Measurements from ENCODE around the gene TFCP2.
"Not testable (repeated sequence)": the region's sequence is repeated elsewhere in the genome, so short reads cannot be mapped to it uniquely, and the experiment has no call there.

TFCP2 gene

DNA sequence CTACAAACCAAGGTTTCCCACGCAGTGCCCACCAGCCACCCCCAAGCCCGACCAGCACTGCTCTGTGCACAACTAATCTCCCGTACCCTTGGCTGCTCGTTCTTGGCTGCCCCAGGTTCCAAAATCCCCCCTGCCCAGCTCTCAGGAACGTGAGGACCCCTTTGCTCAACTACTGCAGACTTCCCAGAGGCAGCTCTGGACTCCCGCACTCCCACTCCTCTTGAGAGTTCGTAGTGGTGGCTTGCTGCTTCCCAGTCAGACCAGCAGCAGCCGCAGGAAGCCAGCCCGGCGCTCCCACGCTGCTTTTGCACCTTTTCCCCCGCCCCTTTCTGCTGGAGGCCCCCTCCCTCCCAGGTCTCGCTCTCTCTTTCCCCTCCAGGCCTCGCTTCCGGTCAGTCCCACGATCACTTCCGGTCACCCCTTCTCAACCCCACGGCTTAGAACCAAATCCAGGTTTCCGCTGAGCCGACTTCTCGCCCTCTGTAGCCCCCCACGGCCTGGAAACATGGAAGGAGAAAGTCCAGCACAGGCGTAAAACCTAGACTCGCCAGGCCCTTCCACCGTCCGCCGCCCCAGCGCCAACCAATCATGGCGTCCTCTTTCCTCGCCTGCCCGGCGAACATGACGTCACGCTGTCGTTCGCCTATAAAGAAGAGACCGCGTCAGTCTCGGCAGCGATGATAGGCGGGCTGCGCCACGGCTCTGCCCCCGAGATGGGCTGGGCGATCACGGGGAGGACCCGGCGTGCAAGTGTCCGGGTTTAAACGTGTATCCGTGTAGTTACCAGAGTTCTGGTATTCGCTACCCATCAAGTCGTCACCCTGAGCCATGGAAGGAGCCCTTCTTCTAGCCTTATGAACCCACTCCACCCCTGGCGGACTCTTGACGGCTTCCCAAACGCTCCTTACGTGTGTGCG is at the start of gene TFCP2:
TSS of gene TFCP2 (minus strand) at position 621 of the 917 bp plus-strand sequence. CDS start 713 bp downstream, outside the sequence.
- peak; percentile 89 for DNase-seq

DNA sequence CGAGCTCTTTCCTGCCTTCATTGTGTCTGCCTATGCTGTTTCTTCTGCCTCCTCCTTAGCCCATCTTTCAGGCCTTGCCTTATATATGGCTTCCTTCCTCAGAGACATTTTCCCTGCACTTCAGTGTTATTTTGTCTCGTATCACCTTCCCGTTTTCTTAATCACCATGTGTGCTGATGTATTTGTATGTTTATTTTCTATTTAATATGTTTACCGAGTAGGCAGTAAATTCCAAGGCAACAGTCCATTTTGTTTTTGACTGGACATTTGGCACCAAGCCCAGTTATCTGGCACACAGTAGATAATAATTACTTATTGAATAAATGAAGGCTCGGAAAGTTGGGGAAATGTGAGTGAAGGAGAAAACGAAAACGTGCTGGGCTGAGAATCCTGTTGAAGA is 49.5 kb upstream of the TFCP2 start:
- DNase-seq: no peak

DNA sequence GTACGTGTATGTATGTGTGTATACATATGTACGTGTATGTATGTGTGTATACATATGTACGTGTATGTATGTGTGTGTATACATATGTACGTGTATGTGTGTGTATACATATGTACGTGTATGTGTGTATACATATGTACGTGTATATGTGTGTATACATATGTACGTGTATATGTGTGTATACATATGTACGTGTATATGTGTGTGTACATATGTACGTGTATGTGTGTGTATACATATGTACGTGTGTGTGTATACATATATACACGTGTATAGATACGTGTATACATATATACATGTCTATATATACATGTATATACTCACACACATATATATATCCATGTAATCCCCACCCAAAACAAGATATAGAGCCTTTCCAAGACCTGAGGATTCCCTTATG is 46.9 kb upstream of the TFCP2 start:
- DNase-seq: not testable (repeated sequence)

- DNase-seq: no peak
Observed at GRCh38 chr12:51219322-51219721, 46.4 kb upstream of the TFCP2 start.

DNA sequence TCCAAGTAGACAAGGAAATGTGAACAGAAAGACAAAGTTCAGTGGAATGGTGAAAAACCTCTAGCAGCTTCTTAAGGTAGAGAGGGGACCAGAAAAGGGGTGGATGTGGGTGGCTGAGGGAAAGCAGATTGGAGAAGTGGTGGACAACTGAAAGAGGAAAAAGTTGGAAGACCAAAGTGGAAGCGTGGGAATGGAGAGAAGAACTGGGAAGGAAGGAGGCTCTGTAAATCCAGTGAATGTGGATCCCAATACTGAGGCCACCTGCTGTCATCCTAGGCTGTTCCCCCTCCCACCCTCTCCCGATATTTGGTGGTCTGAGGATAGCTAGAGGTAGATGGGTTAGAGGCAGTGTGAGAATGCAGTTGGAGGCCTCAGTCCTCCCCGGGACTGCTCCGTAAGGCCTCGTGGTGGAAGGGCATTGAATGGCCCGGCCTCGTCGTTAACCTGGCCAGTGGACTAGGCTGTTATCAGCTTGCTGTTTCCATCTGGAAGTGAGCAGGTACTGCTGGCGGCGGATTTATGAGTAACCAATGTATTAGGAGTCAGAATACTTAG is 45.7 kb upstream of the TFCP2 start:
- no peak for DNase-seq

DNA sequence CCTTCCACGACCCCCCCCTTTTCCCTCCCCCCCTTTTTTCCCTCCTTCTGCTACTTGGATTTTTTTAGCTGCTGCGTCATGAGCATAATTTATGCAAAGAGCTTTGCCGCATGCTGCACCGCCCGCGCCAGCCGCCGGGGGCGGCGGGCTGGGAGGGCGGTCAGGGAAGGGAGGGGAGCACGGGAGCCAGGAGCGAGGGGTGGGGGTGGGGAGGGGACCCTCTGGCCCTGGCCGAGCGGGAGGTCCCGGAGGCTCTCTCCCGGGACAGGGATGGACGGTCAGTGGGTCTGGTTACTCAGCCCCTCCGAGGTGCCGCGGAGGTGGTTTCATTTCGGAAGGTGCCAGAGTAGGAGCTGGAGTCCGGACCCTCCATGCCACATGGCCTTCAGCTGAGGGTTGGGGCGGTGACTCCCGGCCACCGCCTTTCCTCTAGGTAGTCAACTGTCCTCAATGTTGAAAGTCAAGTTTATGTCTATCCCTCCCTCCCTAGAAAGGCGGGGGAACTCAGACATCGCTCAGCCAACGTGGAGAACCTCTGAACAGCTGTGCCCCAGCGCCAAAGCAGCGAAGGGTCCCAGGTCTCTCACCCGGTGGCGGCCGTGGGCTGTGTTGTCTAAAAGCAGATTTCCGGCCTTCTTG is 45.2 kb upstream of the TFCP2 start, which contains the start of gene POU6F1:
TSS of gene POU6F1 (minus strand) at position 95 of the 639 bp plus-strand sequence. CDS start 11,226 bp downstream, outside the sequence.
- DNase-seq: peak; percentile 46

DNA sequence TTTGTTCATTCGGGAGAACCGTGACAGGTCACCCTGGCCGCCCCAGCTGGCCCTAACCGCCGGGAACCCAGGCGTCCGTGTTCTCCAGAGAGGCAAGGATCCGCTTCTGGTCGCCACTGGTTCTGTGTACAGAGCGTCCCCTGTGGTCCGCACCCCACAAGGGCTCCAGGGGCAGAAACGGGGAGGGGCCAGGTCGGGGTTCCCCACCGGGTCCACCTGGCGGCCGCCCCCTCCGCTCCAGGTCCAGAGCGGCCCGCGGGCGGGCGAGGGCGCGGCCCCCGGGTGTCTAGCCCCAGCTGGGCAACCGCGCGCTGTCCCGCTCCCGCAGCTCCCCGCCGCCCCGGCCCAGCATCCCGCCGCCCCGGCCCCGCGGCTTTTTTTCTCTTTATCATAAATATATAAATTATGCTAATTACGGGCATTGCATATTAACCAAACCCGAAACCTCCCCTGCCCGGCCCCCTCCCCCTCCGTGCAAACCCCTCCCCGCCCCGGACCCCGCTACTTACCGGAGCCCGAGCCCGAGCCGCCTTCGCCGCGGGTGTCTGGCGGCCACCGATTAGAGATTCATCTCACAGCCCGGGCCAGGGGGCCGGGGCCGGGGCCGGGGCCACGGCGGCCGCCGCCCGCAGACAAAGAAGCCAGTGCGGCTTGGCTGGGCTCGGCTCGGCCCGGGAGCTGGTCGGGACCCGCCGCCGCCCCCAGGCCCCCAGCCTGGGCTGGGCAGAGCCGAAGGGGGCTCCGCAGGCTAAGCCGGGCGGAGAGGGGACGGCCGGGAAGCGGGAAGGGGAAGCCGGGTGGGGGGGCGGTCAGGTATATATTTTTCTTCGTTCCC is 44.4 kb upstream of the TFCP2 start:
- DNase-seq: no peak

GRCh38 chr12:51216642-51217041 is 43.7 kb upstream of the TFCP2 start:
- DNase-seq: no peak

- DNase-seq: no peak
Observed at GRCh38 chr12:51214895-51215294, 42.0 kb upstream of the TFCP2 start.

- no peak for DNase-seq
Observed at GRCh38 chr12:51210690-51211395, 37.9 kb upstream of the TFCP2 start.

- DNase-seq: no peak
Observed at GRCh38 chr12:51209259-51209658, 36.3 kb upstream of the TFCP2 start.

DNA sequence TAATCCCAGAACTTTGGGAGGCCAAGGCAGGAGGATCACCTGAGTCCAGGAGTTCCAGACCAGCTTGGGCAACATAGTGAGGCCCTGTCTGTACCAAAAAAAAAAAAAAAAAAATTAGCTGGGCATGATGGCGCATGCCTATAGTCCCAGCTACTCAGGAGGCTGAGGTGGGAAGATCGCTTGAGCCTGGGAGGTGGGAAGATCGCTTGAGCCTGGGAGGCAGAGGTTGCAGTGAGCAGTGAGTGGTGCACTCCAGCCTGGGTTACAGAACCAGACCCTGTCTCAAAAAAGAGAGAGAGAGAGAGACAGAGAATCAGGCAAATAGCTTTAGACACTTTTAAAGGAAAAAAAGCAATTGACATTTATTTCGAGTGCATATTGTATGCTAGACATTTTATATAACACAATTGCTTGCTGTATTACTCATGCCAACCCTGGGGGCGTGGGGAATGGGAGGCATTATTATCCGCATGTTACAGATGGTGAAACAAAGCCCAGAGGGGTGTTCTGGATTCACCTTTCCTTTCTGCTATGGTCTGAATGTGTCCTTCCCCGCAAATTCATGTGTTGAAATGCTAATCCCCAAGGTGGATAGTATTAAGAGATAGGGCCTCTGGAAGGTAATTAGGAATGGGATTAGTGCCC is 35.2 kb upstream of the TFCP2 start:
- no peak for DNase-seq

DNA sequence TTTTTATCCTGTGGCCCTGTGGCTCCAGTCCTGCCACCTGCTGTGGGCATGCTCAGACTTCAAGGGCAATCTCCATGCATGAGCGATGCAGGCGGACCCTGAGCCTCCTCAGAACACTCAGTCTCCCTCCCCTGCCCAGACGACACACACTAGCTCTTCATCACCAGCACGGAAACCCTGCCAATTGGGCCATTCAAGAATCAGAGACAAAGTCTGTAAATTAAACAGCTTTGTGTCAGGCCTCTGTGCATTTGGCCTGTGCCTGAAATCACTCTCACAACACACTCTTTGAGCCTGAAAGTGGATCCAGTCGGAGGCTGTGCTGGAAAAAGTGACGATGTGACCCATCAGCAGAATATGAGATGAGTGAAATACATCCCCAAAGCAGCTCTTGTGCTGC is 32.4 kb upstream of the TFCP2 start:
- DNase-seq: no peak

GRCh38 chr12:51202718-51203117 is 29.8 kb upstream of the TFCP2 start:
- no peak for DNase-seq

GRCh38 chr12:51200806-51201205 is 27.9 kb upstream of the TFCP2 start:
- no peak for DNase-seq

GRCh38 chr12:51200156-51200555 is 27.2 kb upstream of the TFCP2 start:
- no peak for DNase-seq

- no peak for DNase-seq
Observed at GRCh38 chr12:51199366-51199945, 26.5 kb upstream of the TFCP2 start.

DNA sequence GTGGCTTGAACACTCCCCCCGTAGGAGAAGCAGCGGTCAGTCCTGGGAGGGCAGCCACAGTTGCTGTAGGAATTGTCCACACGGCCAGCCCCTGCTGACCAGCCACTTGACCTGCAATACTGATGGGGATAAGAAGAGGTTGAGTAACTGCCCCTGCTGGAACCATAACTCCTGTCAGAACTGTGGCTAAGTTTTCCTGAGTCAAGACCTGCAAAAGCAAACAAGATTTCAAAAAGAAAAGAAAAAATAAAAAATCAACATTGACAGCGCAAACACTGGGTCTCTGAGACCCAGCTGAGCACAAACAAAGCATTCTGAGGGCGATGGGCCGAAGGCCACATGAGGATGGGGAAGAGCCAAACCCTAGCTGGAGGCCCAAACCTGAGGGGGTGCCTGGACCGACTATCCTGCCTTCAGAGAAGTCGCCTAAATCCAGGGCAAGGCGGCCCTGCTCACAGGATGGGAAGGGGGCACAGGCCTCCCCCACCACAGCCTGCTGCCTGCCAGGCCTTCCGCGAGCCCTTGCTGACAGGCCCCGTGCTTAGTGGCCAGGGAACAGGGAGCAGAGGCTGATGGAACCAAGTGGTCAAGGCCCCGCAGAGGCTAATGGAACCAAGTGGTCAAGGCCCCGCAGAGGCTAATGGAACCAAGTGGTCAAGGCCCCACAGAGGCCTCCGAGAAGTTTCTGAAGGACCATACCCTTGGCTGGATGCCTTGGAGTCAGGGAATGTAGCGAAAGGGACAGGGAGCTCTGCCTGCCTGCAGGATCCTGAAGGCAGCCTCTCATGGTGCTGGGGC is 25.8 kb upstream of the TFCP2 start:
- no peak for DNase-seq

GRCh38 chr12:51197736-51198567 is 25.0 kb upstream of the TFCP2 start:
- no peak for DNase-seq

All from DMS153 (cell line).